ENCODE measurements around the gene UGT1A7. TPM values are rescaled to one million over a fixed set of nuclear protein-coding genes. Genes with fewer than 3 reads are reported as not detected.

UGT1A7 gene
- total RNA-seq, 6 experiments from 2014 or later = 1.3 to 6.9 (median 4.6) TPM

DNA sequence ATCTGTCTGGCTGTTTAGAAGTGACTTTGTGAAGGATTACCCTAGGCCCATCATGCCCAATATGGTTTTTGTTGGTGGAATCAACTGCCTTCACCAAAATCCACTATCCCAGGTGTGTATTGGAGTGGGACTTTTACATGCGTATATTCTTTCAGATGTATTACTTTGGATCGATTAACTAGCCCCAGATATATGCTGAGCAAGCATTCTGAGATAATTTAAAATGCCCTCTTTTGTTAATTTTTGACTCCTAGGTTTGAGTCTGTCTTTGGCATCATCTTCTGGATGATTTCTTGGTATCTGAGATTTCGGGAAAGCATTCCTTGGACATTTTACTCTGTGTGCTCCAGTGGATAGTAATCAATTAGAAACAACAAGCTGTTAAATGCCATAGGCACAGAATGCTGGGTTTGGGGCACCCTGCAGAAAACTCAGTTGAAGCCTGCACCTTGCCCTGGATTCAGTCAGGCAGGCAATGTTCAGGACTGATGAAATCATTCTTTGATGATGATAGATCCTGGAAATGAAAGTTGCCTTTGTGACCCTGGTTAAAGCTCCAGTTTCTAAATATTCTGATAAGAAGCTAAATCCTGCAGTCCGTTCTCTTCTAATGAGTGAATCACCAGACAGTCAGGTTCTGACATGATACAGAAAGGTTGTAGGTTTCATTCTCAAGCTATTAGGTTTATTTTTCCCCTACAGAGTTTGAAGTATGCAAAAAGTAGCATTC is 79.5 kb downstream of the UGT1A7 start:
- whole genome bisulfite sequencing (ENCODE audit: insufficient coverage, low coverage, low lambda C conversion rate, missing lambda C conversion rate) = 25% methylated on average over 4 of the region's 4 CpGs
- Histone ChIP-seq H3K36me3 (no peaks in the 10 kb centered on the region), H3K4me1 (peaks cover 0 to 36% (median 17%) of the 10 kb centered on the region in 4 donors), H3K27ac (peak overlapping the region; percentile 80 to 92 (median 91)), H3K27me3 (no peaks in the 10 kb centered on the region), H3K4me3 (peak overlapping the region; percentile 29 to 69 (median 69)), H3K9me3 (no peaks in the 10 kb centered on the region)
- DNase-seq = peak in 1 of 3 donors; percentile 72
- ATAC-seq = peak; percentile 8 to 58 (median 48)
- intact Hi-C loops (cut with DNase I) = loop anchor here in 1 of 2 donors (5.0 kb wide), 1 partner anchor 44 kb away; the partner anchor contains the start of gene UGT1A4
- no peak for TF ChIP-seq CTCF (IDR thresholded peaks at IDR 0.05)
- TF ChIP-seq POLR2A (IDR thresholded peaks at IDR 0.05) = peak; percentile 90

GRCh38 chr2:233764264-233764663 is 82.6 kb downstream of the UGT1A7 start:
- Histone ChIP-seq H3K27me3 (no peaks in the 10 kb centered on the region), H3K27ac (peak overlapping the region; percentile 55 to 92 (median 91)), H3K9me3 (no peaks in the 10 kb centered on the region), H3K4me3 (peak overlapping the region in 2 of 3 donors; percentile 69), H3K4me1 (peaks cover 0 to 14% (median 6%) of the 10 kb centered on the region in 4 donors), H3K36me3 (peaks cover 0 to 29% (median 8%) of the 10 kb centered on the region in 4 donors)
- ATAC-seq (peak; percentile 47 to 82 (median 72)), DNase-seq (peak; percentile 63 to 84 (median 73))
- 13% methylated on average over 6 of the region's 7 CpGs for WGBS (ENCODE audit: insufficient coverage, low coverage, low lambda C conversion rate, missing lambda C conversion rate)
- intact Hi-C loops (cut with DNase I) = loop anchor here in 1 of 2 donors (5.0 kb wide), 1 partner anchor 47 kb away; the partner anchor contains the start of gene UGT1A4
- TF ChIP-seq CTCF (IDR thresholded peaks at IDR 0.05) (no peak), POLR2A (IDR thresholded peaks at IDR 0.05) (peak; percentile 40)

- peak overlapping the region in 2 of 3 donors; percentile 29 to 69 for H3K4me3 ChIP-seq
- peaks cover 0 to 10% (median 5%) of the 10 kb centered on the region in 4 donors for H3K4me1 ChIP-seq
- DNase-seq = peak in 1 of 3 donors; percentile 70
- ATAC-seq = peak in 3 of 4 donors; percentile 0 to 1 (median 1)
- no peaks in the 10 kb centered on the region for H3K27me3 ChIP-seq
- H3K27ac ChIP-seq = peak overlapping the region; percentile 55 to 92 (median 56)
- no peaks in the 10 kb centered on the region for H3K9me3 ChIP-seq
- 27% methylated on average over 2 of the region's 3 CpGs for WGBS (ENCODE audit: insufficient coverage, low coverage, low lambda C conversion rate, missing lambda C conversion rate)
- no peak for TF ChIP-seq CTCF (IDR thresholded peaks at IDR 0.05)
- no peak for TF ChIP-seq POLR2A (IDR thresholded peaks at IDR 0.05)
- intact Hi-C loops (cut with DNase I) = loop anchor here in 1 of 2 donors (5.0 kb wide), 1 partner anchor 47 kb away; the partner anchor contains the start of gene UGT1A4
- H3K36me3 ChIP-seq = peaks cover 0 to 34% (median 10%) of the 10 kb centered on the region in 4 donors
These were observed 83.1 kb downstream of the UGT1A7 start for GRCh38 chr2:233764761-233765160.

DNA sequence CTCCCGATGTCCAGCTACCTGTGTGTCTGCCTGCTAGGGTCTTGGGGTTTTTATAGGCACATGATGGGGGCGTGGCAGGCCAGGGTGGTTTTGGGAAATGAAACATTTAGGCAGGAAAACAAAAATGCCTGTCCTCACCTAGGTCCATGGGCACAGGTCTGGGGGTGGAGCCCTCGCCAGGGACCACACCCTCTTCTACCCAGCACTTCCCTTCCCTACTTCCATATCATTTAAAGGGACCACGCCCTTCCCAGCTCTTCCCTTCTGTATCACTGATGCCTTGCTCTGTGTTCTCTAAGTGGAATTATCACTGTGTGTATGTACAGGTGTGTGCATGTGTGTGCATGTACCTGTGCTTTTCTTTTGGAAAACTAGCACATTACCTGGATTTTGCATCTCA is 84.7 kb downstream of the UGT1A7 start:
- TF ChIP-seq POLR2A (IDR thresholded peaks at IDR 0.05) (no peak), CTCF (IDR thresholded peaks at IDR 0.05) (no peak)
- Histone ChIP-seq H3K36me3 (peaks cover 0 to 50% (median 17%) of the 10 kb centered on the region in 4 donors), H3K9me3 (no peaks in the 10 kb centered on the region), H3K4me3 (no peak overlapping the region), H3K4me1 (peaks cover 0 to 10% (median 4%) of the 10 kb centered on the region in 4 donors), H3K27ac (peak overlapping the region in 1 of 3 donors; percentile 92), H3K27me3 (no peaks in the 10 kb centered on the region)
- DNase-seq (peak in 1 of 3 donors; percentile 73), ATAC-seq (peak in 1 of 4 donors; percentile 1)
- WGBS (ENCODE audit: insufficient coverage, low coverage, low lambda C conversion rate, missing lambda C conversion rate) = 70% methylated on average over 4 of the region's 4 CpGs
- intact Hi-C loops (cut with DNase I) = no loop called here

All from right lobe of liver (tissue), 6 donors.